Activated CD8-positive, alpha-beta memory T cell treated with anti-CD3 and anti-CD28 coated beads for 24 hours (primary cell): ENCODE data around the gene DAPK2.
"Not testable (repeated sequence)": the region's sequence is repeated elsewhere in the genome, so short reads cannot be mapped to it uniquely, and the experiment has no call there.

ENCODE experiments used
- DNase-seq: peaks from one replicate; pipeline ENCODE4 v3.0.0-alpha.2; 2020

Gene DAPK2

DNA sequence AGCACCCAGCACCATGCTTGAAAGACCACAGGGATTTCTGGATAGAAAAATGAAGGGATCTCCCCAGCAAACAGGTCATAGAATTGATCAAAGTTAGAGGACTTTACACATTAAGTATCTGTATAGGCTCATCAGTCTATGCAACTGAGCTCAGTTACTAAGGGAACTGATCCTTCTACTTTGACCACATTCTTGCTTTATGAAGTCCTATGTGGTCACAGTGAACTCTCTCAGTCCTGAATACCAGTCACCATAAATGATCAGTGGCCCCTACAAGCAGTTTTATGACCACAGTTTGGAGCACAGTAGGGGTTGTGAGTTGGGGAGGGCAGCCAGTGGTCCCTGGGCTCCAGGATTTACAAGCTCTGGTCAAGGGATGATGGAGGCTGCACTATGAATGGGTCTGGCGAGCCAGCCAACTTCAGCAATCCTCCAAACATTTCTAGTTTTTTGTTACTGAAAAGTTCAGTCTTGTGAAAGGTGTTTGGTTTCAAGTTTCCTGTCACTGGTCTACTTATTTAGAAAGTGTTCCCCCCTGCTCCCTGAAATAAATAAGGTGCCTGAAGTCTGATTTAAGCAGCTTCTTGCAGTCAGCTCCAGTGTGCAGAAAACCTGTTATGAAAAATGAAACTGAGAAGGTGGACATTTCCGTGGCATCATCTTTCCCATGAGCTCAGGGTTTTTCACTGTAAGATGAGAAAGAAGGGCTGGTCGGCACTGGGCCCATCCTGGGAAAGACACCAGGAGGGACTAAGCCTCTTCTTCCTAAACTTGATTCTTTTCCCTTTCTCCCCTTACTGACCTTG lies 75.5 kb downstream of the DAPK2 start:
- peak; percentile 65 for DNase-seq

DNA sequence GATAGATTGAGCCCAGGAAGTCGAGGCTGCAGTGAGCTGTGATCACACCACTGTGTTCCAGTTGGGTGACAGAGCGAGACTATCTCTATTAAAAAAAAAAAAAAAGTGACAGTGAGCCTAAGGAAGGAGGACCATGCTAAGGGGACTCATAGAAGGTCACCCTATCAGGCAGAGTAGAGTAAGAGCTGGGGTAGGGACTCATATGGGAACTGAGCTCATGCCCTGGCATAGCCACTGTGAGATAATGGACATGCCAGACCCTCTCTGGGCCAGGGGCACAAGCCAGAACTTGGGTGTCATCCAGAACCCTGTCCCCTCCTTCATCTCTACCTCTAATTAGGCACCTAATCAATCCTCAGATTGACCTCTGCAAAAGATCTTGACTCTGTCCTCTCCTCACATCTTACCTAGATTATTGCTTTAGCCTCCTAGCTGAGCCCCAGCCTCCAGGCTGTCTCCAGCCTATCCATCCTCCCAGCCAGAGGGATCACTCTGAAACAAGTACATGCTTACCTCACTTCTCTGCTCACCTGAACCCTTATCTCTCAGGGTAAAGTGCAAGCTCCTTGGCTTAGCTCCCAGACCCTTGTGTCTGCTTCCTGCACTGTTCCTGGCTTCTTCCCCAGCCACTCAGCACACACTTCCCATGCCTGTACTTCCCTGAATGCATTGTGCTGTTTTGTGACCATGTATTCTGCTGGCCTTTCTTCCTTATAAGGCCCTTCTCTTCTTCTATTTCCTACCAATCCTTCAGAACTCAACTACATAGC lies 76.4 kb downstream of the DAPK2 start:
- DNase-seq: peak; percentile 53

DNA sequence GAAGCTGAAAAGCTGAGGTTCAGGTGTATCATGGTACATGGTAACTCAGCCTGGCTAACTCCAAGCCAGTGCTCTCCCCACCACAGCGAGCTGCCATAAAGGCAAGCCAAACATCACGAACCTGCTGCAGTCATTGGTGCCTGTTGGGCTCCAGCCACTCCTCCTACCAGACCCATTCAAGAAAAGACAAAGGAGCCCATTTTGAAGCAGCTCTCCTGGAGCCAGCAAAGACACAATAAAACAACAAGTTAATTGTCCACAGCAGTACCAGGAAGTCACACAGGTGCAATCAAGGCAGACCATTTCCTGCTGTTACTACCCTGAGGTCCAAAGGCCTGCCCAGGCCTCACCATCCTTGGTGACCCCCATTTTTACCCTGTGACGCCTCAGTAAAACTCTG lies 77.6 kb downstream of the DAPK2 start:
- peak; percentile 51 for DNase-seq

DNA sequence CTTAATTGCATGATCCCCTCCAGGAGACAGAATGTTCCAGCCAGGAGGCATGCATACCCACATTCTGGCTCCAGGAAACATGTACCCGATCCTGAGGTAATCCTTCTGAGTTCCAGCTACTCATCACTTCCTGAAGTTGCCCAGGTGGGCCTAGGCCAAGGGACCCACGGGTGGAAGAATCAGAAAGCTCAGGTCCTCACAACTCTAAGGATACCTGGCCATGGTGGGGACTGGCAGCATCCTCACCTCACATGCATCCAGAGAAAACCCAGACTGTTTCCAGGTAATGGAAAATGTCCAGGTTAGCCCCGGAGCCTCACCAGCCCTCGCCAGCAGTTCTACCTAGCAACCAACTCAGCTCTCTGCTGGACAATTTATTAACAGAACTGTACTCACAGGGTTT lies 78.2 kb downstream of the DAPK2 start:
- DNase-seq: peak; percentile 44

DNA sequence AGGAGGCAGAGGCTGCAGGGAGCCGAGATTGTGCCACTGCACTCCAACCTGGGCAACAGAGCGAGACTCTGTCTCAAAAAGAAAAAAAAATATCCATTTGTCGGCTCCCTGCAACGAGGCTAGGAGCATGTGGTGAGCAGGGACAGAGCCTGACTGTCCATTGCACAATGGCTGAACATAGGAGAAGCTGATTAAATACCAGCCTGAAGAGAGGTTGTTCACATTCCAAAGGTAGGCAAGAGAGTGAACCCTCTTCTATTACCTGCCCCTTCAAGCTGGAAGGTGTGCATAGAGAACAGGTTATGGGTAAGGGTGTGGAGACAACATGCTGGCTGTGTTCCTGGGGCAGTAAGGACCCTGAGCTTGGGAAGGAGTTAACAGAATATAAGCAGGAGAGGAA lies 78.7 kb downstream of the DAPK2 start:
- DNase-seq: peak; percentile 32

DNA sequence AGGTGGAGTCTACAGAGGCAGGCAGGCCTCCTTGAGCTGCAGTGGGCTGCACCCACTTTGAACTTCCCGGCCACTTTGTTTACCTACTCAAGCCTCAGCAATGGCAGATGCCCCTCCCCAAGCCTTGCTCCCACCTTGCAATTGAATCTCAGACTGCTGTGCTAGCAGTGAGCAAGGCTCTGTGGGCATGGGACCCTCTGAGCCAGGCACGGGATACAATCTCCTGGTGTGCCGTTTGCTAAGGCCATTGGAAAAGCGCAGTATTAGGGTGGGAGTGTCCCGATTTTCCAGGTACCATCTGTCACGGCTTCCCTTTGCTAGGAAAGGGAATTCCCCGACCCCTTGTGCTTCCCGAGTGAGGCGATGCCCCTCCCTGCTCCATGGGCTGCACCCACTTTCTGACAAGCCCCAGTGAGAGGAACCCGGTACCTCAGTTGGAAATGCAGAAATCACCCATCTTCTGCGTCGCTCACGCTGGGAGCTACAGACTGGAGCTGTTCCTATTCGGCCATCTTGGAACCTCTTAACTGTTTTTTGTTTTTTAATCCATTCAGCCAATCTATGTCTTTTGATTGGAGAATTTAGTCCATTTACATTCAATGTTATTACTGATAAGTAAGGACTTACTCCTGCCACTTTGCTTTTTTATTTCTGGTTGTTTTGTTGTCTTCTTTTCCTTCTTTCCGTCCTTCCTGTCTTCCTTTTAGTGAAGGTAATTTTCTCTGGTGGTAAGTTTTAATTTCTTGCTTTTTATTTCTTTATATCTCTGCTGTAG lies 83.2 kb downstream of the DAPK2 start:
- DNase-seq: not testable (repeated sequence)

DNA sequence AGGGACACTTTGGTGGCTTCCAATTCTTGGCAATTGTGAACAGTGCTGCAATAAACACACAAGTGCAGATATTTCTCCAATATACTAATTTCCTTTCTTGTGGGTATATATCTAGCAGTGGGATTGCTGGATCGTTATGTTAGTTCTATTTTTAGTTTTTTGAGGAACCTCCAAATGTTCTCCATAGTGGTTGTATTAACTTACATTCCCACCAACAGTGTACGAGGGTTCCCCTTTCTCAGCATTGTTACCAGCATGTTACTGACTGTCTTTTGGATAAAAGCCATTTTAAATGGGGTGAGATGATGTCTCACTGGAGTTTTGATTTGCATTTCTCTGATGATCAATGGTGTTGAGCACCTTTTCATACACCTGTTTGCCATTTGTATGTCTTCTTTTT lies 92.8 kb downstream of the DAPK2 start:
- no peak for DNase-seq

DNA sequence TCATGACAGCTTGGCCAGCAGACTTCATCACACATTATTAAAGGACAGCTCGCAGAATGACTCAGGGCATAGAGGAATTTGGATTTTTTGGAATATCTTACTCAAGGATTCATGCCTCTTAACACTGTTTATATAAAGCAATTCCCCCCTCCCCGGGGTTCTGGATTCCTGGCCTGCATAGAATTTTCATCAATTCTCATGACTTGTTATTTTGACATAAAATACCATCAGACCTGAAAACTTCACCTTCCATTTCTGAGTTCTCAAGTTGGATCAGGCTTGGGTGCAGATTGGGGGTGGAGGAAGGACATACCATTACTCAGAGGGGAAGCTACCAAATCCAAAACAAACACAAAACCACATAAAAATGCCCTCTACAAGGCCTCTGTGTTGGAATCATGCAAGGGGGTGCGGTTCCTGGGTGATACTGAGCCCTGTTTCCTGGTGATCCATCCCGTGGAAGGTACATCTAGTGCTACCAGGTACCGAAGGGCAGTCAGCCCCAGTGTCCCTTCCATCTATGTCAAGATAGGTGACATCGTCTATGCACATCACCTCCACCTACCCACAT lies 95.3 kb downstream of the DAPK2 start:
- DNase-seq: peak; percentile 28

DNA sequence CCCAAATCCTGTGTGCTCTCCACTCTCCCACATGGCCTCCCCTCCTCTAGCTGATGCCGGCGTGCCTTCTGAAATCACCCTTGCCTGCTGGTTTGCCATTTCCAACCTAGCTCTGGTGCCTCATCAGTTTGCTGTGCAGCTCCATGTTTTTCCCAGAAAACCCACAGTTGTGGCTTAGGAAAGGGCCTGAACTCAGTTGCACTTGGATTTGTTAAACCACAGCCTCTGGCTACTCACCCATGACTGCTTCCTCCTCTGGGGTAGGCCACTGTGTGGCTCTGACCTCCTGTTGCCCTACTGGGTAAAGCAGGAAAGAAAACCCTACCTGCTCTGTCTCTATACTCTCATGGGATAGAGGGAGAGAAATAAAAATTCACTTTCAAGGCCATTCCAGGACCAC lies 97.3 kb downstream of the DAPK2 start:
- peak; percentile 35 for DNase-seq

DNA sequence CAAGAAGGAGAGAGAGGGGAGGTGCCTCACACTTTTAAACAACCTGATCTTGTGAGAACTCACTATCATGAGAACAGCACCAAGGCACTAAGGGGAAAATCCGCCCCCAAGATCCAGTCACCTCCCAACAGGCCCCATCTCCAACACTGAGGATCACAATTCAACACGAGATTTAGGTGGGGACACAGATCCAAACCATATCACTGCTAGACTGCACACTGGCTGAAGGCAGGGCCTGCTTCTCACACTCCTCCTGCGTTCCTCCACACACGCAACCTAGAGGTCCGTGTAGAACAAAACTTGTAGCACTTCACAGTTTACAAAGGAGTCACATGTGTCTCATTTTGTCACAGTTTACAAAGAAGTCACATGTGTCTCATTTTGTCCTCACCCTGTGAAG lies 97.8 kb downstream of the DAPK2 start:
- peak; percentile 40 for DNase-seq

DNA sequence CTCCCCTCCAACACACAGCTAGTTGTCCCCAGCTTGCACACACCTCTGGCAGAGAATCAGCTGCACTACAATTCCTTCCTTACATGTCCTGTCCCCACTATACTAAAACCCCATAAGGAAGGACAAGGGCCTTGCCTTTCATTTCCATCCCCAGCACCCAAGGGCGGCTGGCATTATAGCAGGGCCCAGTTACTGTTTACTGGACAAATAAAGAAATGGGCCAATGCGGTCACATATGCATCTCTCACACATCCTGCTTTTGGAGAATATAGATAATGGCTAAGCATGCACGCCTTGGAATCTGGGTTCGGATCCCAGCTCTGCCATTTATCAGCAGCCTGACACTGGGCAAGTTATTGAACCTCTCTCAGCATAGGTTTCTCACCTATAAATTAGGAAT lies 99.1 kb downstream of the DAPK2 start:
- peak; percentile 43 for DNase-seq

DNA sequence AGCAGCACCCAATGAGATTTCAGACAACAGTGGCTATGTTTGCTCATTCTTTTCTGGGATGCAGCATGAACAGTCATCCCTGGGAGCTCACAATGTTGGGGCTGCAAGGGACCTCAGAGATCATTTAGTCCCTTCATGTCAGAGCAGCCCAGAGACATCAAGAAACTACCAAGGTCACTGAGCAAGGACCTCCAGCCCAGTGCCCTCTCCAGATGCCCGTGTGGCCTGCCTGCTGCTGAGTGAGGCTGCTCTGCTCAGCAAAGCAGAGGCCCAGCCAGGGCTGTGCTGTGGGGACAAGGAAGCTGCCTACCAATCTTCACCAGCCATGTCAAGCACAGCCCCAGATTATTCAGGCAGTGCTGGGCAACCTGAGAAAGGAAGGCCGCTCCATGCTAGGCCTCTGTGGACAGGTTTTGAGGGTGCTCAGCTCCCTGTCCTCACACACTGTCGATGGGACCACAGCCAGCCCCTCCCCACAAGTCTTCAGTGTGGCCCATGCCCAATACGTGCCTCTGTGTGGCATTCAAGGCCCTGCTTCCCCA lies 99.7 kb downstream of the DAPK2 start:
- DNase-seq: peak; percentile 37

DNA sequence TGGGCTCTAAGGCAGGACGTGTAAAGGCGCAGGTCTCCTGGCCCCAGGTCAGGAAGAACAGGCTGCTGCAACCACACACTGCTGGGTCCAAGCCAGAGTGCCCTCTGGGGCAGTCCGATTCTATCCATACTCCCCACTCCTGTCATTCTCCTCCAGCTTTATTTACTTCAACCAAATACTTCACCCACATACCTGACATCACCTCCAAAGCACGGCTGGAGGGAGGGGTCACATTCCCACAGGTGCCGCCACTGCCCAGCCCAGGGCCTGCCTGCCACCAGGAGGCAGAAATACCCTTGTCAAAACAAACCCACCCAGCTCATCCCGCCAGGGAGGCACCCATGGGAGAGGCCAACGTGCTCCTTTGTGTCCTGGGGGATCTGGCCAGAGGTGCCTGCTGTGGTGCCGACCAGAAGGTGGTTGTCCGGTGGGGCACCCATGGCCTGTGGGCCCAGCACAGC lies 100.4 kb downstream of the DAPK2 start:
- DNase-seq: peak; percentile 55

DNA sequence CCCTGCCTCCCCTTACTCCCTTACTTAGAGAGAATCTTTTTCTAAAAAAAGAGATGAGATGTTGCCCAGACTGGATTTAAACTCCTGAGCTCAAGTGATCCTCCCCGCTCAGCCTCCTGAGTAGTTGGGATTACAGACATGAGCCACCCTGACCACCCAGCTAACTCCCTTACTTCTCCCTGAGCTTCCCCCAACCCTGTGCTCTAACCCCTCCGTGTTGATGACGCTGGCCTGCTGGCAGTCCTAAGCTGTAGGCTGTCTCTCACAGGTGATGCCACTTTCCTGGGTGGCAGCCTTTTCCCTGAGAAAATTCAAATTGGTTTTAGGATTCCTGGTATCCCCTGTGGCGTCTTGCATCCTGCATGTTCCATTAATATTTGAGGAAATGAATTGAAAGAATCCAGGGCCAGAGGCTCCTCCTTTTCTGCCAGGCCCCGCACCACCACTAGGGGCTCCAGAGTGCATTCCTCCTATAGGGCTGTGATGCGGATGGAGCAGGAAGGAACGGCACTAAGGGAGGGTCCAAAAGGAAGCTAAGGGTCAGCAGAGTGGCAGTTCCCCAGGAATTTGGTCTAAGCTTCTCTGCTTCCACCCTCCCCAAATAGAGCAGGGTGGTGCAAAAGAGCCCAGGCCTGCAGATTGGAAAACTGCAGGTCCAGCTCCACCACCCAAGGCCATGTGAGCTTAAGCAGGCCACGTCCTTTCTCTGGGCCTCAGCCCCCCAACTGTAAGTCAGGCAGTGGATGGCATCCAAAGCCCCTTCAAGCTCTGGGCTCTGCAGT lies 101.1 kb downstream of the DAPK2 start:
- peak; percentile 86 for DNase-seq

DNA sequence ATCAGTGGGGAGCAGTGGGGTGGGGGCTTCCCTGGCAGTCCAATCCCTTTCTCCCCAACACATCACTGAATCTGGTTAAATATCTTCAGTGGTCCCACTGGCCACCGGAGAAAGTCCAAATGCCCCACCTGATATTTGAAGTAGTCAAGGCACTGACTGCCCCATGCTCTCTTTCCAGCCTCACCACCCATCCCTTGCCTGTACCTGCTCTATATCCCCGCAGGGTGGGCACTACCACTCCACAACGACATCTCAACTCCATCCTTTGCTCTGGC lies 101.7 kb downstream of the DAPK2 start:
- DNase-seq: peak; percentile 51

DNA sequence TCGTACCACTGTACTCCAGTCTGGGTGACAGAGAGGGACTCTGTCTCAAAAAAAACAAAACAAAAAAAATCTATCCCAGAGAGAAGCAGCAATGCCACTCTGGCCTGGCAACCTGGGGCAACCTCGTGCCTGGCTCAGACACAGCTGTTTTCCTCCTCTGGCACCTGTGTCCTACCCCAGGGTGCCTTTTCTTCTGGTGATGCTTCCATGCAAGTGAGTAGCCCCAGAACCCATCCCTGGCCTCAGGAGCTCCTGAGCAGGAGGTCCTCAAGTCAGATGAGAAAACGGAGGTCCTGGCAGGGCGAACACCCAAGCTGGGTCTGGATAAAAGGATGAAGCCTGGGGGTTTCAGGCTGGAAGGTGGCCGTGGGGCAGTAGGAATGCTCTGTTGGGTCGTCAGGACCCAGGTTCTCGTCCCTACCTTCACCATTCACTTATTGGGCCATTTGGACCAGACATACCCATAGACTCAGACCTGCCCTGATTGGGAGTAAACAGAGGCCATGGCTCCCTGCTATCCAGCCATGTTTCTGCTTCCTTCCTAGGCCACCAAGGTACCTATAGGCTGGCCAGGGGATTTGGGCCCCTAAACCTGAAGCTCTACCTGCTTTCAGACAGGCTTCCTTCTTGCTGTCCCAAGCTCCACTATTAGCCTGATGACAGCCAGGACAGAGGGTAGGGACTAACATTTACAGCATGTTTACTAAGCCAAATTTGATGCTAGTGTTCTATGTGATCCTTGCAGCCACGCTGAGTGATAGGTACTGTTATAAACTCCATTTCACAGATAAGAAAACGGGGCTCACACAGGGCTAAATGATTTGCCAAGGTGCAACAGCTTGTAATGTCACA lies 102.2 kb downstream of the DAPK2 start:
- peak; percentile 51 for DNase-seq

DNA sequence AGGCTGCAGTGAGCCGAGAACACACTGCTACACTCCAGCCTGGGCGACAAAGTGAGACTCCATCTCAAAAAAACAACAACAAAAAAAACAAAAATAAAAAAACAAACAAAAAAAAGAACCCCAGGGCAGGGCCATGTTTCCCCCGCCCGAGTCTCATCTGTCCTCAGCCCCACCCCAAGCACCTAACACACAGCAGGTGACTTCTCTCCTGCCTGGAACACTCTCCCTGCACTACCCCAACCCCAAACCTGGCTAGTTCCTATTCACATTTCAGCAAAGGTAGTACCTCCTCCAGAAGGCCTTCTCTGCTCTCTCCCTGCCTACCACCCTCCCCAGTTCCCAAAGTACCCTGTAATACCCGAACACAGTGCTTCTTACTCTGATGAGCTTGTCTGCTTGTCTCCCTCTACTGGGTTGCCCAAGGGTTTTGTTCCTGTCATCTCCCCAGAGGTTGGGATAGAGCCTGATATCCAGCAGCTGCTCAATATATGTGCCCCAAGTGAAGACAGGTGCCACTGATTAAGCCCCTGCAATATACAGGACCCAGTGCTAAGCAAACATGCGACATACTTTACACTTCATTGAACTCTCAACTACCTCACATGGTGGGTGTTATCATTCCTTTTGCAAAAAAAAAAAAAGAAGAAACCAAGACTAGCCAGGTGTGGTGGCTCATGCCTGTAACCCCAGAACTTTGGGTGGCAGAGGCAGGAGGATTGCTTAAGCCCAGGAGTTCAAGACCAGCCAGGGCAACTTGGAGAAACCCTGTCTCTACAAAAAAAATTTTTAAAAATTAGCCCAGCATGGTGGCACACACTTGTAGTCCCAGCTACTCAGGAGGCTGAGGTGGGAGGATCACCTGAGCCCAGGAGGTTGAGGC lies 103.6 kb downstream of the DAPK2 start:
- DNase-seq: peak; percentile 41

DNA sequence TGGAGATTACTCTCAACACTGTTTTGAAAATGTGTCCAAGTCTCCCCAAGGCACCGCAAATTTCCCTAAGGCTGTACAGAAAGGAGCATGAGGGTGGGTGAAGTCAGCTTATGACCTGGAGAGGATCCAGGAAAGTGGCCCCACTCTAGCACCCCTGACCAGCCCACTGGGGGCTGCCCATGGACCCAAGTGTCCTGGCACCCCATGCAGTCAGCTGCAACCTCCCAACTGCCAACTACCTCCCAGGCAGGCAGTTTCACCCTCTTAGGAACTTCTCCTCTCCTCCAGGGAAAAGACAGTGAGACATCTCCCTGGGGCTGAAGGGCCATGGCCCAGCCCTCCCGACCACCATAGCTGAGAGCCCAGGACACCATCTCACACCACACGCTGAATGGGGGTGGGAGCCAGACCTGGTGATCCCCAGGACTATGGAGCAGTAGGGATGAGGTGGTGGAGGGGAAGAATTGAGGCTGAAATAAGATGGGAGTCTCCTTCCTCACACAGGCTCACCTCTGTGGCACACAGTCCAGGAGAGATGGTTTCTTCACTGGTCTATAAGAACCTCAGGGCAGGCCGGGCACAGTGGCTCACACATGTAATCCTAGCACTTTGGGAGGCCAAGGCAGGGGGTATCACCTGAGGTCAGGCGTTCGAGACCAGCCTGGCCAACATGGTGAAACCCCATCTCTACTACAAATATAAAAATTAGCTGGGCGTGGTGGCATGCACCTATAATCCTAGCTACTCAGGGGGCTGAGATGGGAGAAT lies 104.4 kb downstream of the DAPK2 start:
- peak; percentile 46 for DNase-seq

DNA sequence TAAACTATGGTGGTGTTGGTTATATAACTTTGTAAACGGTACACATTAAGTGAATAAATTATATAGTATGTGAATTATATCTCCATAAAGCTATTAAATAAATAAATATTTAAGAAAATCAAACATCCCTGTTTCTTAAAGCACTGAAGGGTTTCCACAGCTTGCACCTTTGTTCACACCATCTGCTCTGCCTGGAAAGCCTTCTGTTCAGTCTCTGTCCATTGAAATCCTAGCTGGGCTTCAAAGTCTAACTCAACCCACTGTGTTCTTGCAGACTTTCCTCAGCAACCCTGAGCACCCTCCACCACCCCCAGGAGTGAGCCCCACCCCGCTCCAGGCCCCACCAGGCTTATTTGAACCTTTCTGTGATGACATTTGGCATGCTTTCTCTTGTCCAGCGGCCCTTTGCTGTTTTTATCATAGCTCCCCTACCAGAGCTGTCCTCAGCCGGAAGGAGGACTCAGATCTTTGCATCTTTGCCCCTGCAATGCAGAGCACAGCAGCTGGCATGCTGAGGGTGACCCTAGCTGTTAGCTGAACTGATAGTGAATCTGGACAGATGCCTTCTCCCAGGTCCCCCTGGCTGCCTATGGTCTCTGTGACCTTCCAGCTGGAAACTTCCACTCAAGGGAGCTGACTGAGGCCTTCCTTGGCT lies 105.2 kb downstream of the DAPK2 start:
- peak; percentile 53 for DNase-seq
